ENCODE measurements around the gene ZDHHC11.
"Not testable (repeated sequence)": the region's sequence is repeated elsewhere in the genome, so short reads cannot be mapped to it uniquely, and the experiment has no call there.

Gene ZDHHC11

GRCh38 chr5:849651-850301, 1.0 kb downstream of the ZDHHC11 start:
- Histone ChIP-seq H3K9ac (ENCODE audit: low read length) (peak overlapping the region; percentile 39), H3K4me1 (ENCODE audit: control insufficient read depth, insufficient read depth, low read length) (peaks cover 6% of the 10 kb centered on the region; the same call in 1 of the 2 replicates), H3K9me3 (ENCODE audit: control insufficient read depth, insufficient read depth, low read depth, low read length) (no peaks in the 10 kb centered on the region), H3K27ac (ENCODE audit: low read depth, low read length) (no peak overlapping the region), H3K36me3 (ENCODE audit: control insufficient read depth, insufficient read depth, low read length) (peaks cover 9% of the 10 kb centered on the region), H3K27me3 (ENCODE audit: control insufficient read depth, insufficient read depth, low read length) (no peaks in the 10 kb centered on the region; the same call in 1 of the 2 replicates), H3K4me3 (ENCODE audit: low read depth, low read length) (no peak overlapping the region)

- Histone ChIP-seq H3K4me3 (ENCODE audit: low read depth, low read length) (no peak overlapping the region), H3K36me3 (ENCODE audit: control insufficient read depth, insufficient read depth, low read length) (peaks cover 9% of the 10 kb centered on the region), H3K4me1 (ENCODE audit: control insufficient read depth, insufficient read depth, low read length) (peaks cover 6% of the 10 kb centered on the region; the same call in 1 of the 2 replicates), H3K9ac (ENCODE audit: low read length) (no peak overlapping the region), H3K9me3 (ENCODE audit: control insufficient read depth, insufficient read depth, low read depth, low read length) (no peaks in the 10 kb centered on the region), H3K27ac (ENCODE audit: low read depth, low read length) (no peak overlapping the region), H3K27me3 (ENCODE audit: control insufficient read depth, insufficient read depth, low read length) (no peaks in the 10 kb centered on the region; the same call in 1 of the 2 replicates)
Measured at GRCh38 chr5:848671-849111, 2.1 kb downstream of the ZDHHC11 start.

DNA sequence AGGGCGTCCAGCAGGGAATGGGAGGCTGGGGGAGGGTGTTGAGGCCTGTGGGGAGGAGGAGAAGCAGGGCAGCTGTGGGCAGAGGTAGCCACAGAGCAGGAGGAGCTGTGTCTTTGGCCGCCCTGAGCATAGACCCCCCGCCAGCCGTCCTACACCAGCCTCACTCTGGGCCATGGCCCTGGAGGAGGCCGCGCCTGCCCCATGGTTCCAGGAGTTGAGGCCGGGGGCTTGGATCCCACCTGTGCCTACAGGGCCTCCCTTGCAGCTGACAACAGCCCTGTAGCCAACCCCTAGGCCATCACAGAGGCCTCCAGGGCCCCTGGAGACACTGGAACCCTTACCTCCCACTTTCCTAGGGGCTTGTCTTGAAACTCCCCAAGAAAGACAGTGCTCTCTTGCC, 3.0 kb downstream of the ZDHHC11 start:
- H3K27ac ChIP-seq (ENCODE audit: low read depth, low read length) = not testable (repeated sequence)

GRCh38 chr5:847212-847611, 3.6 kb downstream of the ZDHHC11 start:
- H3K27ac ChIP-seq (ENCODE audit: low read depth, low read length); H3K4me1 ChIP-seq (ENCODE audit: control insufficient read depth, insufficient read depth, low read length); H3K27me3 ChIP-seq (ENCODE audit: control insufficient read depth, insufficient read depth, low read length); H3K9ac ChIP-seq (ENCODE audit: low read length); H3K36me3 ChIP-seq (ENCODE audit: control insufficient read depth, insufficient read depth, low read length); H3K4me3 ChIP-seq (ENCODE audit: low read depth, low read length); H3K9me3 ChIP-seq (ENCODE audit: control insufficient read depth, insufficient read depth, low read depth, low read length): not testable (repeated sequence)

More for the DNA sequence above, 3.0 kb downstream of the ZDHHC11 start:
- H3K9me3 ChIP-seq (ENCODE audit: control insufficient read depth, insufficient read depth, low read depth, low read length); H3K4me3 ChIP-seq (ENCODE audit: low read depth, low read length); H3K4me1 ChIP-seq (ENCODE audit: control insufficient read depth, insufficient read depth, low read length); H3K36me3 ChIP-seq (ENCODE audit: control insufficient read depth, insufficient read depth, low read length); H3K27me3 ChIP-seq (ENCODE audit: control insufficient read depth, insufficient read depth, low read length); H3K9ac ChIP-seq (ENCODE audit: low read length): not testable (repeated sequence)

DNA sequence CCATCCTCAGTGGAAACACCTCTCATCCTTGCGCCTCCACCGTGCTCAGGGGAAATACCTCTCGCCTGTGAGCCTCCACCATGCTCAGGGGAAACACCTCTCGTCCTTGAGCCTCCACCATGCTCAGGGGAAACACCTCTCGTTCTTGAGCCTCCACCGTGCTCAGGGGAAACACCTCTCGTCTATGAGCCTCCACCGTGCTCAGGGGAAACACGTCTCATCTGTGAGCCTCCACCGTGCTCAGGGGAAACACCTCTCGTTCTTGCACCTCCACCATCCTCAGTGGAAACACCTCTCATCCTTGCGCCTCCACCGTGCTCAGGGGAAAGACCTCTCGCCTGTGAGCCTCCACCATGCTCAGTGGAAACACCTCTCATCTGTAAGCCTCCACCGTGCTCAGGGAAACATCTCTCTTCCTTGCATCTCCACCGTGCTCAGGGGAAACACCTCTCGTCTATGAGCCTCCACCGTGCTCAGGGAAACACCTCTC, 4.1 kb downstream of the ZDHHC11 start:
- H3K36me3 ChIP-seq (ENCODE audit: control insufficient read depth, insufficient read depth, low read length) = peaks cover 13% of the 10 kb centered on the region
- not testable (repeated sequence) for H3K9me3 ChIP-seq (ENCODE audit: control insufficient read depth, insufficient read depth, low read depth, low read length); H3K27me3 ChIP-seq (ENCODE audit: control insufficient read depth, insufficient read depth, low read length); H3K9ac ChIP-seq (ENCODE audit: low read length); H3K4me1 ChIP-seq (ENCODE audit: control insufficient read depth, insufficient read depth, low read length); H3K4me3 ChIP-seq (ENCODE audit: low read depth, low read length); H3K27ac ChIP-seq (ENCODE audit: low read depth, low read length)

DNA sequence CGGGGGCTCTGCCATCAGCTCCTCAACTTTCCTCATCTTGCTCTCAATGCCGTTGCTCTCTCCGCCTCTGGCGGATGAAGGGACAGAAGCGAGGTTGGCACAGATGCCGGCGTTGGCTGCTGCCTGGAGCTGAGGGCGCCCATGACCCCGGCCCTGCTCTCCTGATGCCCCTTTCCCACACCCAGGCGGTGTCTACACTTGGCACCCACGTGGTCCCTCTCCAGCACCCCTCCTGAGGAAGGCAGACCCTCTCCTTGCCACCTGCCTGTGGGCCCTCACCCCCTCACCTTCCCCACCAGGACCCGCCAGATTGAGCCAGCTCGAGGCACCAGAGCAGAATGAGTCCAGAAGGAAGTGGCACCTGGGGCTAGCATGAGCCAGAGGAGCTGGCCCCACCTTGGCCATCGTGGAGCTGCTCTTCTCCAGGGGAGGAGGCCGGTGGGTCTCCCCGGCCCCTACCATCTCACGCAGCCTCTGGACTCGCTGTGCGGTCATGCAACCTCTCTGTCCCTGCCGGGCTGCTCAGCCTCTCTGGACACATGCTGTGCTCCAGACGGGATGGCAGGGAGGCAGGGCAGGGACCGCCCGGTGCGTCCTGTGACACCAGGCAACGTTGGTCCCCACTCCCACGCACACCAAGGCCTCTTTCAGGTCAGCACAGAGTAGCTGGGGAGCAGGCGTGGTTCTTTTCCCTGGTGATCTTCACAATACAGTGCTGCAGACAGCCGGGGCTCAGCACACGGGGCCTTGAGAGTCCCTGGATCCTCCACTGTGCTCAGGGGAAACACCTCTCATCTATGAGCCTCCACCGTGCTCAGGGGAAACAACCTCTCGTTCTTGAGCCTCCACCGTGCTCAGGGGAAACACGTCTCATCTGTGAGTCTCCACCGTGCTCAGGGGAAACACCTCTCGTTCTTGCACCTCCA, 4.8 kb downstream of the ZDHHC11 start:
- not testable (repeated sequence) for H3K9me3 ChIP-seq (ENCODE audit: control insufficient read depth, insufficient read depth, low read depth, low read length); H3K27me3 ChIP-seq (ENCODE audit: control insufficient read depth, insufficient read depth, low read length); H3K4me1 ChIP-seq (ENCODE audit: control insufficient read depth, insufficient read depth, low read length); H3K4me3 ChIP-seq (ENCODE audit: low read depth, low read length); H3K9ac ChIP-seq (ENCODE audit: low read length); H3K27ac ChIP-seq (ENCODE audit: low read depth, low read length)
- peaks cover 16% of the 10 kb centered on the region for H3K36me3 ChIP-seq (ENCODE audit: control insufficient read depth, insufficient read depth, low read length)

GRCh38 chr5:845031-845675, 5.6 kb downstream of the ZDHHC11 start:
- not testable (repeated sequence) for H3K27ac ChIP-seq (ENCODE audit: low read depth, low read length); H3K9ac ChIP-seq (ENCODE audit: low read length); H3K4me1 ChIP-seq (ENCODE audit: control insufficient read depth, insufficient read depth, low read length); H3K4me3 ChIP-seq (ENCODE audit: low read depth, low read length); H3K27me3 ChIP-seq (ENCODE audit: control insufficient read depth, insufficient read depth, low read length); H3K9me3 ChIP-seq (ENCODE audit: control insufficient read depth, insufficient read depth, low read depth, low read length)
- H3K36me3 ChIP-seq (ENCODE audit: control insufficient read depth, insufficient read depth, low read length) = peaks cover 19% of the 10 kb centered on the region

DNA sequence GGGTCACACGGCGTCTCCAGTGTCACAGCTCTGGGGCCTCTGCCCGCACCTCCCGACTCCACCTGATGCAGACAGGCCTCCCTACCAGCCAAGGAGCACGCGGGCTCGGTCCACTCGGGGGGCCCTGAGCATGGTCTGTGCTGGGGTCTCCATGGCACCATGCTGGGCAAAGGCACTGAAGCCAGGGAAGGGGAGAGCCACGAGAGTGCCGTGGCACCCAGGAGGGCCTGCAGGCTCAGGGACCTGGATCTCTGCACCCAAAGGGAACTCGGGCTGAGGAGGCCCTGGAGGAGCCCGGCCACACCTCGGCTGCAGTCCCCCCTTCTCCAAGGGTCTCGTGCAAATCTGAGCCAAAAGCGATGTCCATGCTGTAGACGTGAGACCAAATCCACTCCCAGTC, 6.4 kb downstream of the ZDHHC11 start:
- H3K9me3 ChIP-seq (ENCODE audit: control insufficient read depth, insufficient read depth, low read depth, low read length); H3K9ac ChIP-seq (ENCODE audit: low read length); H3K27ac ChIP-seq (ENCODE audit: low read depth, low read length); H3K4me3 ChIP-seq (ENCODE audit: low read depth, low read length); H3K27me3 ChIP-seq (ENCODE audit: control insufficient read depth, insufficient read depth, low read length); H3K4me1 ChIP-seq (ENCODE audit: control insufficient read depth, insufficient read depth, low read length): not testable (repeated sequence)
- H3K36me3 ChIP-seq (ENCODE audit: control insufficient read depth, insufficient read depth, low read length) = peaks cover 19% of the 10 kb centered on the region

- H3K27me3 ChIP-seq (ENCODE audit: control insufficient read depth, insufficient read depth, low read length); H3K27ac ChIP-seq (ENCODE audit: low read depth, low read length); H3K4me3 ChIP-seq (ENCODE audit: low read depth, low read length); H3K9me3 ChIP-seq (ENCODE audit: control insufficient read depth, insufficient read depth, low read depth, low read length); H3K4me1 ChIP-seq (ENCODE audit: control insufficient read depth, insufficient read depth, low read length); H3K9ac ChIP-seq (ENCODE audit: low read length): not testable (repeated sequence)
- H3K36me3 ChIP-seq (ENCODE audit: control insufficient read depth, insufficient read depth, low read length) = peaks cover 19% of the 10 kb centered on the region
Measured at GRCh38 chr5:843926-844325, 6.9 kb downstream of the ZDHHC11 start.

DNA sequence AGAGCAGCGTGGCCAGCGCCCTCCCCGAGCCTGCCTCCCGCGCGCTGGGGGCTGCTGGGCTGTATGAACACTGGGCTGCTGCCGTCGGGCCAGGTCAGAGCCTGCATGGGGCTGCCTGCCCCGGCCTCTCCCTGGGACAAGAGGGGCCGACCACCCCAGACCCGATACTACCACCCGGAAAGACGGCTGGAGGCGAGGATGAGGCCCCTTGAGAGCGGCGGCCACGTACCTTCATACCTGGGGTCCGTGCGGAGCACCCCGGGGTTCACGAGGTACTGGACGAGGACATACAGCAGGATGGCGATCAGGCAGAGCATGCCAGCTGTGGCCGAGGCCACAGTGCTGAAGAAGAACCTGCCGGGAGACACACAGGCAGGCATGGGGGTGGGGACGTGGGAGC, 7.4 kb downstream of the ZDHHC11 start:
- H3K4me1 ChIP-seq (ENCODE audit: control insufficient read depth, insufficient read depth, low read length); H3K9me3 ChIP-seq (ENCODE audit: control insufficient read depth, insufficient read depth, low read depth, low read length); H3K27ac ChIP-seq (ENCODE audit: low read depth, low read length); H3K27me3 ChIP-seq (ENCODE audit: control insufficient read depth, insufficient read depth, low read length); H3K9ac ChIP-seq (ENCODE audit: low read length); H3K4me3 ChIP-seq (ENCODE audit: low read depth, low read length): not testable (repeated sequence)
- H3K36me3 ChIP-seq (ENCODE audit: control insufficient read depth, insufficient read depth, low read length) = peaks cover 16% of the 10 kb centered on the region
